H4 (cell line): ENCODE measurements around the gene SCPEP1. TPM values are rescaled to one million over a fixed set of nuclear protein-coding genes. Genes with fewer than 3 reads are reported as not detected.

Source experiments
- DNase-seq: peaks from one replicate; pipeline ENCODE4 v3.0.0-alpha.2; 2015; ENCODE audit warnings: low spot score
- total RNA-seq: library from RNA; depleted of rRNA; stranded (reverse); fragments of >200 nt; shearing (Covaris generic); gene quantifications from 2 replicates; pipeline ENCODE4 v1.2.3, GENCODE V29; 2014; rRNA removed

Gene SCPEP1
- total RNA-seq, 1 experiment from 2014 or later, result 156 TPM

- DNase-seq, result no peak
These were observed 62.6 kb downstream of the SCPEP1 start for GRCh38 chr17:57040571-57040970.

GRCh38 chr17:57043276-57043675, 65.3 kb downstream of the SCPEP1 start:
- no peak for DNase-seq

GRCh38 chr17:57044976-57045867, 67.3 kb downstream of the SCPEP1 start:
- DNase-seq, result no peak

GRCh38 chr17:57045868-57046704, 68.2 kb downstream of the SCPEP1 start:
- no peak for DNase-seq

- DNase-seq, result no peak
These were observed 68.8 kb downstream of the SCPEP1 start for GRCh38 chr17:57046749-57047148.

GRCh38 chr17:57048096-57048495, 70.2 kb downstream of the SCPEP1 start:
- DNase-seq, result no peak

- no peak for DNase-seq
These were observed 72.4 kb downstream of the SCPEP1 start for GRCh38 chr17:57050306-57050705.

- no peak for DNase-seq
These were observed 74.0 kb downstream of the SCPEP1 start for GRCh38 chr17:57051886-57052361.

Other genes with a start within 250 kb of the SCPEP1 start
- gene C17orf67, start 144.2 kb upstream of the SCPEP1 start, total RNA-seq, result 0.41 and 0.72 TPM in 2 replicates
- 0.37 and 0.64 TPM in 2 replicates for gene DGKE, start 144.0 kb upstream of the SCPEP1 start, total RNA-seq
- 23.8 and 25.9 TPM in 2 replicates for gene TRIM25, start 64.1 kb upstream of the SCPEP1 start, total RNA-seq
- gene COIL, start 17.1 kb upstream of the SCPEP1 start, total RNA-seq, result 20.2 and 23.0 TPM in 2 replicates
- gene AKAP1, start 107.1 kb downstream of the SCPEP1 start, total RNA-seq, result 14.3 and 19.9 TPM in 2 replicates